ENCODE measurements around the gene MOB1A.
"Not testable (repeated sequence)": the region's sequence is repeated elsewhere in the genome, so short reads cannot be mapped to it uniquely, and the experiment has no call there.

MOB1A gene

DNA sequence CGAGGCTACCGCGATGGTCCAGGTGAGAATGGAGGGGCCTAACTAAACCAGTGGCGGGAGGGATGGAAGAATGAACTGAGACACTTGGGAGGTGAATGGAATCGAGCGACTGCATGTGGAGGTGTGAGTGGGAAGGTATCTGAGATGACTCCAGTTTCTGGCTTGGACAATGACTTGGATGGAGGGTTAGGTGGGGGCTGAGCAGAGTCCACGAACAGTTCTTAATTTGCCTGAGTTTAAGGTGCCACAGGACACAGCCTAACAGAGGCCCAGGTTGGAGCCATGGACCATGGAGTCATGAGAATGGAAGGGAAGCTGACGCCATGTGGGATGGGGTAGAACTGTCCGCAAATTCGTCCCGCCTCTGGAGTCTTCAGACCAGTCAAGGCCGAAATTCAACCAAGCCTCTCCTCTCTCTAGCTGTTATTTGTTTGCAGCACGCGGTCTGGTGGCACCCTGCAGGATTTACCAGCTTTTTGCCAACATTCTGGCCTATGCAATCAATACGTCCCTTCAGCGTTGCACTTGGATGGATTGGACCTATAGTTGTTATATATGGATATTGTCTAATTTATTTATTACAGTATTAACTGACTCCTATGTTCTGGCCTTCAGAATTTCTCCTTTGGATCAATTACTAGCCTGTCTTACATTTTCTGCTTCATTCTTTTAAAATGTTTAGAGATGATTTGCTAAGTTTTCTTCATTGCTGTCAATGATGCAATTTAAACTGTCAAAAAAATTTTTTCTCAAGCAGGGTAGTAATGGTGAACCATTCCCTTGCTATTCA is 30.0 kb downstream of the MOB1A start:
- DNase-seq (ENCODE audit: low spot score), result no peak

DNA sequence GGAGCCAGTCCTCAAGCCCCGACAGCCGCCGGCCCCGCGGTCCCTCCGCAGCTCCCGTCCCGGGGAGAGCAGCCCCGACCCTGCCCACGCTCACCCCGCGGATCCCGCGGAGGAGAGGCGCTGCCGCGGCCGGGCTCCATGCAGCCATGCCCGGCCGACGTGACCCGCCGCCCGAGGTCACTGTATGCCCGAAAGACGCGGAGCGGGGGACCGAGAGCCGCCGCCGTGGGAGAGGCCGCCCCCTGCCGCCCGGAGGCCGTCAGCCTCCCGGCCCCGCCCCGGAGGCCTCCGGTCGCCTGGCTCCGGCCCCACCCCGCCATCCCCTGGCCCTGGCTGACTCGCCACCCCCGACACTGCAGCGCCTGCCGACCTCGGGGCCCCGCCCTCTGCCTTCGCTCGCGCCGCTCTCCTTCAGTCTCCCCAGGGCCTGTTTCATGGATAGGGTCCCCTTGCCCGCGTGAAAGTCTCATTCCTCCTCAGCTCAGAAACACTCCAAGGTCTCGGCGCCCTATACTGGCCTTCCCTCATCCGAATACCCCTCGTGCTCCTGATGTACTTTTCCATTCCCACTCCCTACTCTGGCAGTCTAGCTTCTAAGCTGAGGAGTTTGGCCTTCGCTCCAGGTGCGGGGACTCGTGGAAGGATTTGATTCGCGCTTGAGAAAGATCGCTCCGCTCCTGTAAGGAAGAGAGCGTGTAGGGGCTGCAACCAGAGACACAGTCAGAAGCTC is 30.8 kb downstream of the MOB1A start, which contains the start of gene BOLA3:
Gene BOLA3, minus strand, starts transcription at position 186 of the 730 bp plus-strand sequence. Its CDS starts 38 bp downstream, at position 148.
- DNase-seq (ENCODE audit: low spot score), result peak; percentile 99

DNA sequence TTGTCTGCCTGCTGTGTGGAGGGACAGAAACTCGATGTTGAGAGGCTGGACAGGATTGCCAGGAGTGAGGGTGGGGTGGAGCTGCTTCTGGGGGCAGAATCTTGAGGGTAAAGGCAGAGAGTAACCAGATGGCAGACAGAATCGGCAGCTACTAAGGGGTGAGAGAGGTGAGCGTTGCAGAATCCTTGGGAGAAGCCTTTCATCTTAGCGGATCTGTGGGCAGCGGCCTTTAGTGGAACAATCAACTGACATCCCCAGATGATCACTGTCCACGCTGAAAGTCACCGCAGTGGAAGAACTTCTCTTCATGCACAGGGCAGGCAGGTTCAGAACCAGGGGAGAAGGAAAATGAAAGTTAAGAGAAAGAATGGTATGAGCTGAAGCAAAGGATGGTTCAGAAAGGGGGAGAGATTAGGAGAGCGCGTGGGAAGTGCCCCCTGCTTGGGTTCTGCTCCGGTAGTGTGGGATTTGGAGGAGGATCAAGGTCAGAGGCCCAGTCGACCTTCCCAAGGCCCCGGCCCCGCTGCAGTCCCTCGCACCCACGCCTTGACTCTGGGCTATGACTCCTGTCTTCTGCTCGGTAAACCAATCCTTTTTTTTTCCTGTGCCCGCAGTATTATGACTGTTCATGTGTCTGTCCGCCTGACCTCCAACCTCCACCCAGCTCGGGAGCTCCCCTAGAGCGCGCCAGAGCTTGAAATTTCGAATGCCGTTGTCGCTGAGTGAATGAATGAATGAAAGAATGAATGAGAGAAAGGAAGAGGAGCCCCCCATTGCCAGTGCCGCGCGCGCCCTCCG is 31.6 kb downstream of the MOB1A start:
- DNase-seq (ENCODE audit: low spot score), result peak; percentile 47

DNA sequence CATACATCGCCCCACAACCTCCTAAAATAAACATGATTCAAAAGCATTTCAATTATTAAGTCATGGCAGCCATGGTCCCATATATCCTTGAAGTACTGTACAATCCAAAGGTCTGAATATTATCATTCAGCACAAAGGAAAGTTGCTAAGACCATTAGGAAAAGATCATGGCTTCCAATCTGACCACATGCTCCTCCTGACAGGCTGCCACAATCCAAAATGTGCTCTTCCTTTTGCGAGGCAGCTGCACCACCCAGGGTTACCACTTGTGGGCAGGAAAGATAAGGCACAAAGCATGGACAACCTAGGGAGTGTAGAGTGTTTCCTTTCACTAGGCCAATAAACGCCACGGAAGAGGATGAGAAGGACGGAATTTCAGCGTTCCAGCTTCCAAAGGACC is 36.3 kb downstream of the MOB1A start:
- no peak for DNase-seq (ENCODE audit: low spot score)

DNA sequence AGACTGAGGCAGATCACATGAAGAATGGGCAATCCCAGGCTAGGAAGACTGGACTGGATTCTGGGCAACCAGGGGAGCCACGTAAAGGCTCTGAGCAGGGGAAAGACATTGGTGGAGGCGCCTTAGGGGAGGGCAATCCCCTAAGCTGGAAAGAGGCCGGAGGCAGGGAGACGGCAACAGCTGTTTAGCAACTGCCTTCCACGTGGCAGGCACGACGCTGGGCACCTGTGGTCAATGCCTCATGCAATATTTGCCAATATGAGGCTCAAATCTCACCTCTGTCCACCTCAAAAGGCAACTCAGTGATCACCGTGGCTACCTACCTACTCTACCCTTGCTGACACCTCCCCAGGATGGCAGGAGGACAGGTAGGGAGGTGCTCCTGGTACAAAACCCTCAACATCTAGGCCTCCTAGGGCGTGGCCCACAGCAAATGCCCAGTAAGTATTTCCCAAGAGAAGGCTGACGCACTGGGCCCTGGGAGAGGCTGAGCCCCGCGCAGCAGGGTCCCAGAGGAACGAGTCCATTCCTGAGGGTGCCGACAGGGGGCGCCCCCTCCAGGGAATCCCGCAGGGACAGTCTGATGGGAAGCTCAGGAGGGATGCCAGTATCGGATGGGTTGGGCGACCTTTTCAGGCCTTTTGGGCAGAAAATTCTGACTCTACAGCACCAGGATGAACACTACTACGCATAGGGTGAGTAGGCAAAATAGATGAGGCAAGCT is 39.9 kb downstream of the MOB1A start:
- DNase-seq (ENCODE audit: low spot score), result no peak

DNA sequence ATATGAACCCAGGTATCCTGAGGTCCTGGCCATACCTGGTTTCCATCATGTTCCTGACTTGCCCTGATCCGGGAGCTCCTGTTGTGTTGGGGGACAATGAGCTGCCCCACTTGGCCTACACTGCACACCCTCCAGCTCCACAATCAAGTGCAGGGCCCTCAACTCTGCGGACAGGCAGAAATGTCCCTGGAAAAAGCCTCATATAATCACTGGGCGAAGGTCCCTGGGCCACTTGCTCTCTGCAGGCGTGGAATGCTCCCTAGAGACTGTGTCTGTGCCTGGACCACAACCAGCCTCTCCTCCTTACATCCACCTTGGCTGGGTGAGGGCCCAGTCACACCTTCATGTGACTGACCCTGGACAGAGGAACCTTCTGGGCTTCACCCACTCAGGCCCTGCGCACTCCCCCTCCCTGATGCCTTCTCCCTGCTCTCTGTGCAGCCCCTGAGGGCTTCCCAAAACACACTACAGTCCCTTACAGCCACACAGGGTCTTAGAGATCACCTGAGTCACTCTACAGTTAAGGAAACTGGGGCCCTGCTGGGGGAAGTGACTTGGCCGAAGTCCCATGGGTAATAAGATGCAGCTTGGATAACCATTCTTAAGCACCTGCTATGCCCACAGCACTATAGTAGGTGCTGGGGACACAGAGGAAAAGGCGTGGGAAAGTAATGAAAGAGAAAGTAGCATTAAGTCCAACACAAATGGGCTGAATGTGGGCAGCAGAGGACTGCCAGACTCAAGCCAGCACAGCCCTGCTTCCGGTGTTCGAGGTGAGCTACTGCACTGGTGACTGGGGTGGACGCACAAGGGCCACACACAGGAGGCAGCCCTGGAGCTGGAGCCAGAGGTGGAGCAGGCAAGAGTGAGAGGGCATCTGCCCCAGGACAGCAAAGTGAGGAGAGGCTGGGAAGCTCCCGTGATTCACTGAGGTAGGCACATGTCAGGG is 40.8 kb downstream of the MOB1A start:
- DNase-seq (ENCODE audit: low spot score), result no peak

DNA sequence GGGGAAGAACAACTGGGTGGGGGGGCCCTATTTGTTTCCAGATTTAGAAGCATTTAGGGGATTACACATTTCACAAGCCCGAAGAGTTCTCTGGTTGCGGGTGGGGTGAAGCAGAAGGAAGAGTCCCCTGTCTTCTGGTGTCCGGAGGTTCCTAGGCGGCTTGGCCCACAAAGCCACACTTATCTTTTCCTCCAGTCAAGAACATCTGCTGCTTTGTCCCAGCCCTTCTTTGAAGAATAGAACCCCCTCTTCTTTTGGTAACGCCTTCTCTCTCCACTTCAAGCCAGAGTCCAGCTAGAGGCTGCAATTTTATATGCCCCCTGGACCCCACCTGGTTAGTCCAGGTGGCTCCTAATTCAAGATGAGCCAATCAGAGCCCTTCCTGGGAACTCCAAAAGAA is 46.8 kb downstream of the MOB1A start:
- DNase-seq (ENCODE audit: low spot score), result no peak

DNA sequence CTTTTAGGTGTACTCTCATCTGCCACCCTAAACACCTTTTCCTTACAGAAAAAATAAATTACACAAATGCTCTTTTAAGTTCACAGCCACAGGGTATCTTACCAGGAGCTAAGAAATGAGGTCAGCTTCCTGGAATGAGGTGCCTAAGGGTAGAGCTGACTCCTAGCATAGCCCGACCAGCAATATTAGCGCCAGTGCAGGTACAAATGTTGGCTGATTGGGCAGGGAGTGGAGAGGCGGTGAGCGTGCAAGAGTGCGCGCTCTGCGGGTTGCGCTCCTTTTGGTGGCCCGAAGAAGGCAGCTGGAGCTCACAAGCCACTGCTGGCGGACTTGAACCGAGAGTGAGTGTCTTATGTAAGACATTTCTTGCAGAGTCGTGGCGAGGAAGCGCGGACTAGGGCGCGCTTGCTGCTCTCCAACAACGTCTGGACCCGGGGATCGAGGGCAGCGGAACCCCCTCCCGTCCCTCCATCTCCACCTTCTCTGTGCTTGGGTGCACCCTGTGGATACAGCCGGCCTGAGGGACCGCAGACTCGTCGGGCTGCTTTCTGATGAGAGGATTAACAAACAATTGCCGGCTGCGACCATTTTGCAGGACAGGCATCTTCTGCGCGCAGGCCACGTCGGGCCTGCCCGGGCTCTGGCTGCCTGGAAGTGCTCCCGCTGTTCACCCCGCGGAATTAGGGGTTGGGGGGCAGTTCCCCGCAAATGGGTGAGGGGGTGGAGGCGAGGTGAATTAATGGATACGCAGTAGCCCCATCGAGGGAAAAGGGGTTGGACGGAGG is 48.3 kb downstream of the MOB1A start:
- DNase-seq (ENCODE audit: low spot score), result no peak

DNA sequence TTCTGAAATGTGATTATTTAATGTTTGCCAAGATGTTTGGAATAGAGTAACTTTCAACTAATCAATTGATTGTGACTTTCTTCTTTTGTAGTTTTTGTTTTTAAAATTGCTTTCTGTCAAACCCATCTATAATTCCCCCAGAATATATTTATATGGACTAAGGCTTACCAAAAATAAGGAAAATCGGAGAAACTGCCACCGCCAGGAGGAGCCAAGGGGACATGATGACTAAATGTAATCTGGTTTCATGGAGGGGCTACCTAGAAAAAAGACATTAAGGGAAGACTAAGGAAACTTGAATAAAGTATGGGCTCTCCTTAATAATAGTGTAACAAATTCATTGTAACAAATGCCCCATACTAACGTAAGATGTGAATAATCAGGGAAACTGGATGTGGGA is 50.5 kb downstream of the MOB1A start:
- no peak for DNase-seq (ENCODE audit: low spot score)

DNA sequence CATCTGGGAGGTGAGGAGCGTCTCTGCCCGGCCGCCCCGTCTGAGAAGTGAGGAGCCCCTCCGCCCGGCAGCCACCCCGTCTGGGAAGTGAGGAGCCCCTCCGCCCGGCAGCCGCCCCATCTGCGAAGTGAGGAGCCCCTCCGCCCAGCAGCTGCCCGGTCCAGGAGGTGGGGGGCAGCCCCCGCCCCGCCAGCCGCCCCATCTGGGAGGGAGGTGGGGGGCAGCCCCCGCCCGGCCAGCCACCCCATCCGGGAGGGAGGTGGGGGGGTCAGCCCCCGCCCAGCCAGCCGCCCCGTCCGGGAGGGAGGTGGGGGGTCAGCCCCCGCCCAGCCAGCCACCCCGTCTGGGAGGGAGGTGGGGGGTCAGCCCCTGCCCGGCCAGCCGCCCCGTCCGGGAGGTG is 54.7 kb downstream of the MOB1A start:
- DNase-seq (ENCODE audit: low spot score), result not testable (repeated sequence)

DNA sequence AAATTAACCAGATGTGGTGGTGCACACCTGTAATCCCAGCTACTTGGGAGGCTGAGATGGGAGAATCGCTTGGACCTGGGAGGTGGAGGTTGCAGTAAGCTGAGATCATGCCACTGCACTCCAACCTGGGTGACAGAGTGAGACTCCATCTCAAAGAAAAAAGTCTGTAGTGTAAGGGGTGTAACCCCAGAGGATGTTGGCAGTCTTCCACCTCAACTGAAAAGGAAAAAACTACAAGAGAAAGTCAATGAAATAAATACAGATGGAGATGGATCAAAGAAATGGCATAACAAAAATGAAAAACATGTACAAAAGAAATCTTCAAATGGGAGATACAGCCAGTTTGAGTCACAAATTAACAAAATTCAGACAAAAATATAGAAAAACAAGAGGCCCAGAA is 56.8 kb downstream of the MOB1A start:
- DNase-seq (ENCODE audit: low spot score), result not testable (repeated sequence)

DNA sequence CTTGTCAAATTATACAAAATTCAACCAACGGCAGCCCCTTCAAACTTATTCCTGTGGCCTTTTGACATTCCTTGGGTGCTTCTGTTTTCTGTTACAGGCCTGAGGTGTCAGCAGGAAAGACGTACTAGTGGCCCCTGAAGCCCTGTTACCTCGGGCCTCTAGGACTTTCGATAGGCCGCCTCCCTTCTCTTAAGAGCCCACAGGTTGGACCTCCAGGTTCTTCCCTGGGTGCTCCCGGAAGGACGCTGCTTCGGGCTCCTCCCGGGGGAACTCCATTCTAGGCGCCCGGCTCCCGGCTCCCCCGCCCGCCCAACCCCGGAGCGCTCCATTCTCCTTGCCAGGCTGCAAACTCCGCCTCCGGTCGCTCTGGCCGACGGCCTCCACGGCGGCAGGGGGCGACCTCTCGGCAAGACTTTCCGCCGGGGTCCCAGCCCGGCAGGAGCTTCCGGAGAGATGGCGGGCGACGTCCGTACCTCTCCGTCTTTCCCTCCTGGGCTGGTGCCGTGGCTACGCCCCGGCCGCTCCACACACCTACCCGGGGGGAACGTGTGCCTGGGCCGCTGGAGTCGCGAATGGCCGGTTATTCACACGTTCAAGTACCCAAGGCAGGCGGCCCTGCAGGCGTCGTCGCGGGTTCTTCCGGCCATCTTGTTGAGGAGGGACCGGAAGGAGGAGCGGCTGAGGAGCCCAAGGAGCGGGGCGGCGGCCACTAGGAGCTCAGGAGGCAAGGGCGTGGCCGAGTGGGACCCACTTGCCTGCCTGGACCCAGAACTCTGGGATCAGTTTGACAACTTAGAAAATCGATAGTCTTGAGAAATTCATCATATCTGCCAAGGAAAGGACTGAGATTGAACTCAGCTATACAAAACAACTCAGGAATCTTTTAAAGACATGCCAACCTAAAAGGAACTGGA is 58.5 kb downstream of the MOB1A start:
- peak; percentile 91 for DNase-seq (ENCODE audit: low spot score)

DNA sequence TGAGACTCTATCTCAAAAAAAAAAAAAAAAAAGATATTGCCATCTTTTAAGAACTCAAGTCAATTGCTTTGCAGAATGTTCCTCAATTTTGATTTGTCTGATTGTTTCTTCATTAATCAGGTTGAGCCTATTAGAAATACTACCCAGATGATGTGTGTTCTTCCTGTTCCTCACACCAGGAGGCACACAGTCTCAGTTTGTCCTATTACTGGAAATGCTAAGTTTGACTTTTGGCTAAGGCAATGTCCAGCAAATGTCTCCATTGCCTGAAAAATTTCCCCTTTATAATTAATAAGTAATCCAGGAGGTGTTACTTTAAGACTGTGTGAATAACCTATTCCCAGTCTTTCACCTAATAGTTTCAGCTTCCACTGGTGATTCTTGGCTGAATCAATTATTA is 59.3 kb downstream of the MOB1A start:
- no peak for DNase-seq (ENCODE audit: low spot score)

DNA sequence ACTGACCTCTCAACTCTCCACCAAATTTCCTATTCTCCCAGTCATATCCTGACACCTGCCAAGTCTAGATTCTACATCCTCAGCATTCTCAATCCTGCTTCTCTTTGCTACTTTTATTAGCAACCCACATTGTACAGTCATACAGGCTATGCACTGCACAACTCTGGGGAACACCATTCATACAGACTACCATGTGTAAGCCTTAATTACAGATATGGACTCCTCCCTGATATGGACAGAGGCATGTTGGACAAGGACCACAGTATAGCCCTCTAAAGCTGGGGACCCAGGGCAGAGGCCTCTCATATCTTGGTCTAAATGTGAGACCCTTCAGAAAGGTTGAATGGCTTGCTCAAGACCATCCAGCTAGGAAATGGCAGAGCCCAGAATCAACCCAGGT is 67.3 kb downstream of the MOB1A start:
- DNase-seq (ENCODE audit: low spot score), result no peak

DNA sequence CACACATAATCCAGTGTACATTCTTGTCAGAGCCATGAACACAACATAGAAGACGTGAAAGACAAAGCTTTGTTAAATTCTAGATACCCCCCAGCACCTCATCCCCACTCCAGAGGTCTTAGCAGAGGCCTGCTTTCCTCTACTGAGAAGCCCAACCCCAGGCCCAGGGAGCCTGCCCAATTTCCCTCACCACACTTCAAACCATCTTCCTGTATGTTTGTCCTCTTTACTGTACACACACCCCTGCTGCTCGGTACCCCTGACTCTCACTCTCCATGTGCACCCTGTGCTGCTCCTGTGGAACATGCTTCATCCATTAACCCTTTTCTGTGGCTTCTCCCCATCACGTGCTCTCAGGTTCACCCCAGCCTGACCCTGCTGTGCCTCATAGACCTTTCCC is 68.1 kb downstream of the MOB1A start:
- DNase-seq (ENCODE audit: low spot score), result no peak

DNA sequence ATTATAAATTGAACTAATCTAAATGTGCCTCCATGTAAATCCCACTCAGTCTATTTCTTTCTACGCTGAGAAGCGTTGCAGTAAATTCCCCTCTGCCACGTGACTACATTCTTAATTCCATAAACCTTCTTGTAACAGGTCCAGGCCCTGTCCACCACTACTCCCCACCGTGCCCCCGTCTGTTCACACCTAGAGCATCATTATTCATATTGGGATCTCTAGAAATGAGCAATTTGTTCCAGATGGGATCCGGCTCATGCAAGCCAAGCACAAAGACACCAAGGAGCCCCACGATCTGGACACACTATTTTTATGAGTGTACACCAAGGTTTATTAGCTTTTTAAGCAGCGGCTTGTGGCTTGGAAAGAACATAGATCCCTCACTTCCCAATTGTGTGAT is 69.1 kb downstream of the MOB1A start:
- DNase-seq (ENCODE audit: low spot score), result no peak

DNA sequence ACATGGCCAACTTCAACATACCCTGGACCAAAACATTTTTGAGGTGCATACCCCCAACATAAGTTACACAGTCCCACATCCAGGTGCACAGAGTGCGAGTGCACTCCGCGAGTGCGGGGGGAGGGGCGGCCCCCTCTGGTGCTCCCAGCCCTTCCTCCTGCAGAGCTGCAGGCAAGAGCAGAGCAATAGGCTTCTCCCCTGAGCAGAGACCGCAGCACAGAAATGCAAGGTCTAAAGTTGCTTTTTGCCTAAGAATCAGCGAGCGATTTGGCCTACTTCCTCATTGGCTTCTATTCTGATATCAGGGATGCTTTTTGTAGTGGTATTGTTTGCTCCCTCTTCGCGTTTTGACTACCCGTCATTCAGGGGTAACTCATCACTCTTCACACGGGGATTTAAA is 71.6 kb downstream of the MOB1A start:
- DNase-seq (ENCODE audit: low spot score), result no peak

DNA sequence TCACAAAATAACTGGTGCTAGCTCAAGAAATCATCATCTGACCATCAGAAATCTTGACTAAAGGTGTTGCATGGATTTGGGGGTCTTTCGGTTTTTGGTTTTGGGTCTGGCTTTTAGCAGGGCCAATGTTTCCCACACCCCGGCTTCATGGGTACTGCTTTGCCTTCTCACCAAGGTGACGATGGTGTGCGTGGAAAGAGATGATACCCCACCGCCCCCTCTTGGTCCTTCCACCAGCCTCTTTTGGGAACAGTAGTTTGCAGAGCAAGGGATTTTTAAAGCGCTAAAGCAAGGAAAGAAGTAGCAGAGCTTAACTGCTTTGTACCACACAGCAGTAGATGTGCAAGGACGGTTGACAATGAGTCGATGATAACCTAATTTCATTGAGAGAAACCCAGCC is 73.3 kb downstream of the MOB1A start:
- no peak for DNase-seq (ENCODE audit: low spot score)

DNA sequence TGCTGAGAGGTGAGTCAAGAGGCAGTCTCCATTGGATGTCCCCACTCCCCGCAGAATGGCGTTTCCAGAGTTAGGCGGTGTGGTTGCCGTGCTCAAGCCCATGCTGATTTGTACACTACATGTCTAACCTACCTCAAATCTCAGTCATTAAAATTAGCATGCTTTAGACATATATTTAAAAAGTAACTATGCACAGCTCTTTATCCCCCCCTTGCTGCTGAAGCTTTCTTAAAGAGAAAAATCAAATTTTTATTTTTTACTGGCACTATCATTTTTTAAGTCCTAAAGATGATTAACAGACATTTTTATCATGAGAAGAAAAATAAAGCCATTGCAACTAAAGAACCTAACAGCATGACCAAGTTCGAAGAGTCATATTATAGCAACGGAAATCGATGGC is 73.8 kb downstream of the MOB1A start:
- no peak for DNase-seq (ENCODE audit: low spot score)

All from AG20443 (cell line).